HG02623 (cell line): ENCODE measurements around the gene GSAP.

ENCODE experiments used
- ATAC-seq: cut with Tn5 transposase; IDR thresholded peaks from one replicate; pipeline ENCODE4 v1.9.1; 2021; ENCODE audit warnings: moderate library complexity; ENCODE audit not compliant: unreplicated experiment

The GSAP gene, protein sequence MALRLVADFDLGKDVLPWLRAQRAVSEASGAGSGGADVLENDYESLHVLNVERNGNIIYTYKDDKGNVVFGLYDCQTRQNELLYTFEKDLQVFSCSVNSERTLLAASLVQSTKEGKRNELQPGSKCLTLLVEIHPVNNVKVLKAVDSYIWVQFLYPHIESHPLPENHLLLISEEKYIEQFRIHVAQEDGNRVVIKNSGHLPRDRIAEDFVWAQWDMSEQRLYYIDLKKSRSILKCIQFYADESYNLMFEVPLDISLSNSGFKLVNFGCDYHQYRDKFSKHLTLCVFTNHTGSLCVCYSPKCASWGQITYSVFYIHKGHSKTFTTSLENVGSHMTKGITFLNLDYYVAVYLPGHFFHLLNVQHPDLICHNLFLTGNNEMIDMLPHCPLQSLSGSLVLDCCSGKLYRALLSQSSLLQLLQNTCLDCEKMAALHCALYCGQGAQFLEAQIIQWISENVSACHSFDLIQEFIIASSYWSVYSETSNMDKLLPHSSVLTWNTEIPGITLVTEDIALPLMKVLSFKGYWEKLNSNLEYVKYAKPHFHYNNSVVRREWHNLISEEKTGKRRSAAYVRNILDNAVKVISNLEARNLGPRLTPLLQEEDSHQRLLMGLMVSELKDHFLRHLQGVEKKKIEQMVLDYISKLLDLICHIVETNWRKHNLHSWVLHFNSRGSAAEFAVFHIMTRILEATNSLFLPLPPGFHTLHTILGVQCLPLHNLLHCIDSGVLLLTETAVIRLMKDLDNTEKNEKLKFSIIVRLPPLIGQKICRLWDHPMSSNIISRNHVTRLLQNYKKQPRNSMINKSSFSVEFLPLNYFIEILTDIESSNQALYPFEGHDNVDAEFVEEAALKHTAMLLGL

DNA sequence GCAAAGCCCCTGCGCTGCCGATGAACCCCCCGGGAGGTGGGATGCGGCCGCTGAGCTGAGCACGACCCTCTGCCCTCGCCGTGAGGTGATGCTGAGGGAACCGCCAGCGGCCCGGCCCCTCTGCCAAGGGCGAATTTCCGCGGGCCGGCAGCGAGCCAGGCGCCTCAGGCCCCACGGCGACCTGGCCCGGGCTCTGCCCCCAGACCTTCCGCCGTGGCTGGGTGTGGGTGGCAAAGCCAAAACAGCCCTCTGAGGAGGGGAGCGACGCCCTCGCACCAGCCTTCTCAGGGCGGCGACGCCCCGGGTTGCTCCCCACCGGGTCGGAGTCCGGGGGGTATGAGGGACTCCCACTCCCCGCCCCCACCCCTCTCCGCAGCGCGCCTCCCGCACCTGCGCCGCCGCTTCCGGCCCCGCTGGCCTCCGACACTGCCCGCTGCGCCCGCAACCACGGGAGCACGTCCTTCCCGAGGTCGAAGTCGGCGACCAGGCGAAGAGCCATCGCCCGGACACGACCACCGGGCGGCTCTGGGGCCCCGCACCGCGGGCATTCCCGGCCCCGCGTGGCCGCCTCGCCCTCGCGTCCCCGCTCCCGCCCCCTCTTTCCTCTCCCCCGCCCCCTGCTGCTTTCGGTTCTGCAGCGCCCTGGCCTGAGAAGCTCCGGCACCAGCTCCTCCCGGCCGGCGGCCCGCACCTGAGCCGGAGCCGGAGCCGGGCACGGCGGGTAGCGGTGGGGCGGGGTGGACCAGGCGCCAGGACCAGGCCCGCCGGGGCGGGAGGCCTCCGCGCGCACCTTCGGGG lies at the start of gene GSAP:
Gene GSAP, minus strand, starts transcription at position 527 of the 798 bp plus-strand sequence. Its CDS starts 28 bp downstream, at position 499.
- ATAC-seq: peak; percentile 57

- no peak for ATAC-seq
Measured at GRCh38 chr7:77465256-77465655, 49.1 kb upstream of the GSAP start.

- ATAC-seq: peak; percentile 44
Measured at GRCh38 chr7:77464589-77464988, 48.4 kb upstream of the GSAP start.

GRCh38 chr7:77463632-77464031 lies 47.5 kb upstream of the GSAP start:
- ATAC-seq: peak; percentile 52

GRCh38 chr7:77461842-77462241 lies 45.7 kb upstream of the GSAP start:
- ATAC-seq: no peak

DNA sequence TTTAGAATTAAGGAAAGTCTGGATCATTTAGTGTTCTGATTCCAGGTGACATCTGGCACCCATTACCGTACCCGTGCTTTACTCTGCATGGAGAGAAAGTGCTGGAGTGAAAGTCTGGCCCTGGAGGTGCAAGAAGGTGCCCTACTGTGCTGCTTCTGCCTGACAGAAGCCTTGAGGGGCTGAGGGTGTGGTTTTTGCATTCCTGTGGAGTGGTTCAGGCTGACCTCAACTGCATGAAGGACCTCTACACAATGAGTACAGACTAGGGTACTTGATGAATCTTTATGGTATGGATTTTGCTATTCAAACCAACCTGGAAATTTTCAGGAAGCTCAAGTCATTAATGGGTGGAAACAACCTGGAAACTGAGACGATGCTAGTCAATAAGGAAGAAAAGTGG lies 45.1 kb upstream of the GSAP start:
- no peak for ATAC-seq

DNA sequence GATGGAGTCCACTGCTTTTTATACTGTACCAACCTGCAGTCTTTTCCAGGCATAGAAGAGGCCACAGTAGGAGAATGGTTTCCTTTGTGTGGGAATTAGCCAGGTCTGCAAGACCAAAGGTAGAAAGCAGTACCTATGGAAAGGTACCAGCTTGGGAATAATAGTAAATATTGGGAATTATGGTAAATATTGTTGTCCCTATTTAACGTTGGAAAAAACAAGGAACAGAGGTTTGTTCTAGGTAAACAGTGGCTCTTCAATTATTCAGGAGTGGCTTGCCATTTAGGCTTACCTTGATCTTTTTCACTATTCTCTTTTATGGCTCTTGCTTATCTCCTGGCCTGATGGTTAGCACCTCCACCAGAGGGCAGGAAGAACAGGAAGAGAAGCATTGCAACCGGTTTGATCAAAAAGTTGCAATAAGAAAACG lies 43.9 kb upstream of the GSAP start:
- no peak for ATAC-seq

- ATAC-seq: no peak
Measured at GRCh38 chr7:77459311-77459726, 43.2 kb upstream of the GSAP start.

GRCh38 chr7:77458786-77459185 lies 42.6 kb upstream of the GSAP start:
- no peak for ATAC-seq

DNA sequence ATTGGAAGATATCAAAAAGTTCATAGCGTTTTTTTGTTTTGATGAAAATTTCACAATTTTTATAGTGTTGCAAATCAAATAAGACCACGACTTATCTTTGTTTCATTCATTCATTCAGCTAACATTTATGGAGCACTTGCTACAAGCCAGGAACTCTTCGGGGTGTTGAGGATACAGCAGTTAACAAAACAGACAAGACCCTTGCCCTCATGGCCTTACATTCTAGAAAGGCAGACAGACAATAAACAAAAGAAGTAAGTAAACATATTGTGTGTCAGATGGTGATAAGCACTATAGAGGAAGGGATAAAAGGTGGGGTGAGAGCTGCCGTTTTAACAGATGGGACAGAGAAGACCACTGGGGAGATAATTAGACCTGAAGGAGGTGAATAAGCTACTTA lies 41.6 kb upstream of the GSAP start:
- ATAC-seq: no peak

DNA sequence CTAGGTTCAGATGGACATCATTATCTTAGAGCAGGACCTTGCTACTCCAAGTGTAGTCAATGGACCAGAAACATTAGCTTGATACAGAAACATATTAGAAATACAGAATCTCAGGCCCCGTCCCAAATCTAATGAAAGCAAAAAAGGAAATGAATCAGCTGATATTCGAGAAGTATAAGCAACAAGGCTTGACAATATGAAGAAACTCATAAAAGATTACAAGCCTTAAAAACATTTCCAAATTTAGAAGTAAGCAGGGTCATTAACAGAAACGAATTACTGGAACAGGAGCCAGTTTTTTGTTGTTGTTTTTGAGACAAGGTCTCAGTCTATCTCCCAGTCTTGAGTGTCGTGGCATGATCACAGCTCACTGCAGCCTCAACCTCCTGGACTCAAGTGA lies 40.5 kb upstream of the GSAP start:
- ATAC-seq: no peak

GRCh38 chr7:77455321-77455720 lies 39.2 kb upstream of the GSAP start:
- no peak for ATAC-seq

- ATAC-seq: no peak
Measured at GRCh38 chr7:77454802-77455201, 38.7 kb upstream of the GSAP start.

DNA sequence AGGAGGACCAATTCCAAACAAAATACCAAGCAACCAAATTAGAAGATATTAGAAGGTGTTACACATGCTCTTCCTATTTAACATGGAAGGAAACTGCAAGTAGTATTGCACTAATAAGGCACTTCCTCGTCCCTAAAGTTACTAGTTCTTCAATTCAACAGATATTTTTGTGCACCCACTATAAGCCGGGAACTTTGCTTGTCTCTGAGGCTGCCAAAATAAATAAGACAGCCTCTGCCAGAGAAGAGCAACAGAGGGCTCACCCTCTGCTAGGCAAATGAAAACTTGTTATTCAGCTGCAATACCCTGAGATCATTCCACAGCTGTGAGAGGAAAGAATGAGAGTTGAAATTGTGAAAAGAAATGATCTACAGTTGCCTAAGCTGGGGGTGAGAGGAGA lies 37.4 kb upstream of the GSAP start:
- no peak for ATAC-seq

GRCh38 chr7:77451950-77452349 lies 35.8 kb upstream of the GSAP start:
- peak; percentile 53 for ATAC-seq

DNA sequence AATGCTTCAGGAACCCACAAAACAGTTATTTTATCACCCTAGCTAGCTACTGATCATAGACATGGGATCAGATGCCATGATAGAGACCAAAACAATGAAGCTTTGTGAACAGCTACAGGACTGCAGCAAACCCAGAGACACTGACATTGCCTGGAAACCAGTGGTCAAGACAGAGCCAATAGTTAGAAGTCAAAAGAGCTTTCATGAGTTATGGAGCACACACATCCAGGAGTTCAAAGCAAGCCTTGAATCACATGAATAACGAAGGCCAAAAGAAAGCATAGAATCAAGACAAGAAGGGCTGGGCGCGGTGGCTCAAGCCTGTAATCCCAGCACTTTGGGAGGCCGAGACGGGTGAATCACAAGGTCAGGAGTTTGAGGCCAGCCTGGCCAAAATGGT lies 34.5 kb upstream of the GSAP start:
- no peak for ATAC-seq

- ATAC-seq: no peak
Measured at GRCh38 chr7:77450054-77450453, 33.9 kb upstream of the GSAP start.

- ATAC-seq: no peak
Measured at GRCh38 chr7:77447616-77448015, 31.5 kb upstream of the GSAP start.

- ATAC-seq: no peak
Measured at GRCh38 chr7:77444123-77444522, 28.0 kb upstream of the GSAP start.

DNA sequence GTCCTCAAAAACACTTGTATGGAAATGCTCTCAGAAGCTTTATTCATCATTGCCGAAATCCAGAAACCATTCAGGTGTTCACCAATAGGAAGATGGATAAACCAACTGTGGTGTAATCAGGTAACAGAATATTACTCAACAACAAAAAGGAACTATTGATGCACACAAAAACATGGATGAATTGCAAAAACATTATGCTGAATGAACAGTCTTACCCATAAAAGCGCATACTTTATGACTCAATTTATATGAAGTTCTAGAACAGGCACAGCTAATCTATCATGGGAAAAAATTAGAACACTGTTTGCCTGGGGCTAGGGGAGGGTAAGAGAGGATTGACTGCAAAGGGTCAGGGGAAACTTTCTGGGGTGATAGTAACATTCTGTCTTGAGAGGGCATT lies 26.9 kb upstream of the GSAP start:
- ATAC-seq: no peak

DNA sequence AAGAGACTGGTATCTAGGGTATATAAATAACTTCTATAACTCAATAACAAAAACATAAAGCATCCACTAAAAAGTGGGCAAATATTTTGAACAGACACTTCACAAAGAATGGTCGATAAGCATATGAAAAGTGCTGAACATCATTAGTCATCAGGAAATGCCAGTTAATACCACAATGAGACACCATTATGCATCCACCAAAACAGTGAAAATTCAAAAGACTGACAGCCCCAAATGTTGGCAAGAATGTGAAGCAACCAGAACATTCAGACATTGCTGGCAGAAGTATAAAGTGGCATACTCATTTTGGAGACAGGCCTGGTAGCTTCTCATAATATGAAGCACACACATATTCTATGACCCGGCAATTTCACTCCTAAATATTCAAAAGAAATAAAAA lies 26.5 kb upstream of the GSAP start:
- no peak for ATAC-seq
